ENCODE measurements around the gene PIK3R4. TPM values are rescaled to one million over a fixed set of nuclear protein-coding genes. Genes with fewer than 3 reads are reported as not detected.

PIK3R4 gene
- total RNA-seq, 1 experiment from 2014 or later = 33.9 TPM

DNA sequence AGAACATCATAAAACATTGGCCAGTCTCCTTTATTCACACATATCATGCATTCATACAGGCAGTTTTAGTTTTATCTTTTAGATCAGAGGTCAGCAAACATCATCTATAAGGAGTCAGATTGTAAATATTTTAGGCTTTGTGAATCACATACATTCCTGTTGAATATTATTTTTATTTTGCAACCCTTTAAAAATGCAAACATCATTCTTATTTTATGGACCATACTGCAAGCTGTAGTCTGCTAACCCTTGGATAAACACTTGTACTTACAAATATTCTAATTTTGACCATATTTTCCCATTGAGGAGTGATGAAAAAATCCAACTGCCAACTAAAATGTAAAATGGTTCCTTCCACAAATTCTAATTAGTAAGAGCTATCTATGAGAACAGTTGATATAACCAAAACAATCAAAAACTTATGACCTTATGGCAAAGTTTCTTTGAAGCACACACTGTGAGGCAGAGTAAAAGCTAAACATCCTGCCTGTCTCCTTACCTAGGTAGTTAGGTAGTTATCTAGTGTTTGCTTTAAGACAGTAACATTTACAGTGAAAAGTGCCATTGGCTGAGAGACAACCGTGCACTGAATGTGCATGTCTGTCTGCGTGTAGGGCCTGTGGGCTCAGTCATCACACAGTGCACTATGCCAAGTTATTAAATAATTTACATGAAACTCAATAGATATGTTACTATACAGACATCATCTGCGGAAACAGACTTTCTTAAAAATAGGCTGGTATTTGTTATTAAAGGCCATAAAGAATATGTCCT is 57.7 kb downstream of the PIK3R4 start:
- DNase-seq (ENCODE audit: low read depth) = no peak

DNA sequence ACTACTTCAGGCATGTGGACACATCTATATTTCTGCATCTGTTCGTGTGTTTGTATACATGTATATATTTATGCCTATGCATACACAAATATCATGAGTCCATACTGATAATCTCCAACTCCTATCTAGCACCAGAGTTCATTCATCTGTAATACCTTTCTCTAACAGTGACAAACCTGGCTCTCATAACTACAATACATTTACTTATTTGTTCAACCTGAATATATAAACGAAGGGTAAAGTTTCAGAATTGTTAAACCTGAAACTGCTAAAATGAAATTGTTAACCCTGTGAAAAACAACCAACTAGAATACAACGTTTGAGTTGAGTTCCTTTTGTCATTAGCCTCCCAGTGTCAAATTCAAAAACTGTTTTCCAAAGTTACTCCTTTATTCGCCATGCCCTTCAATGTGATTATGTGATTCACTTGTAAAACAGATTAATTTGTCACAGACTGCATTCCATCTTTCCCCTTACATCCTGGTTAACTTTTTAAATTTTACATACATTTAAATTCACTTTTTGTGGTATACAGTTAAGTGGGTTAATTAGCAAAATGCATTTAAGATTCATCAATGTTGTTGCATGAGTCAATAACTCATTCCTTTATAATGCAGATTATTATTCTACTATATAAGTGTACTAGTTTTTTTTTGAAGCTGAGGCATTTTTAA is 58.5 kb downstream of the PIK3R4 start:
- DNase-seq (ENCODE audit: low read depth) = no peak

DNA sequence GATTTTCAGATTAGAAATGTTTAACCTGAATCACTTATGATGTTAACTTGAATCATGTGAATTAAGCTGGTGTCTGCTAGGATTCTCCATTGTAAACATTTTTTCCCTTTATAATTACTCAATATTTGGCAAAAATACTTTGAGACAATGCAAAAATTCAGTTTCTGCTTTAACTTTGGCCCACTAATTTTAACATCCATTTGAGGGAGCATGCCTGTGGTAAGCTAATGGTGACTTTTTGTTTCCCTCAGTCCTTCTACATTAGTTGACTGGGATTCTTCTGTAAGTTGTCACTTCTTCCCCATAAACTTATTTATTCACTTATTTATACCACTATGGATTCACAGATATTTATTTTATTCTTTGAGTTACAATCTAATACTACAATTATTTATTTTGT is 59.3 kb downstream of the PIK3R4 start:
- DNase-seq (ENCODE audit: low read depth) = no peak

DNA sequence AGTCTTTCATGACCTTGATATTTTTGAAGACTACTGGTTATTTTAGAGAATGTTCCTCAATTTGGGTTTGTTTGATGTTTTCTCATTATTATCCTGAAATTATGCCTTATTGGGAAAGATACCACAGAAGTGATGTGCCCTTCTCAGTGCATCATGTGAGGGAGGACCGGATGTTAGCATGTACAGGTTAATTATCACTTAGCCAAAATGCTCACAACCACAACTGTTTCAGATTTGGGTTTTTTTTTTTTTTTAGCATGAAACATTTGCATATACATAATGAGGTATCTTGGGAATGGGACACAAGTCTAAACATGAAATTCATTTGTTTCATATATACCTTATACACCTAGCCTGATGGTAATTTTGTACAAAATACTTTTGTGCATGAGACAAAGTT is 59.8 kb downstream of the PIK3R4 start:
- DNase-seq (ENCODE audit: low read depth) = no peak

DNA sequence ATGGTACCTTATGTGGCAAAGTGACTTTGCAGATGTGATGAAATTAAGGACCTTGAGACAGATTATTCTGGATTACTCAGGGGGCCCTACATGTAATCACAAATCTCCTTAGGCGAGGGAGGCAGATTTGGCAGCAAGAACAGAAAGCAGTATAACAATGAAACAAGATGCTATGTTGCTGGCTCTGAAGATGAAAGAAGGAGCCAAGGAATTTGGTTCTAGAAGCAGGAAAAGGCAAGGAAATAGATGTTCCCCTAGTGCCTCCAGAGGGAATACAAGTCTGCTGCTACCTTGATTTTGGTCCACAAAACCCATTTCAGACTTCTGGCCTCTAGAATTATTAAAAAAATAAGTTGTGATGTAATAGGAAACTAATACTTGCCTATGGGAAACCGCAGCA is 64.5 kb downstream of the PIK3R4 start:
- DNase-seq (ENCODE audit: low read depth) = no peak

DNA sequence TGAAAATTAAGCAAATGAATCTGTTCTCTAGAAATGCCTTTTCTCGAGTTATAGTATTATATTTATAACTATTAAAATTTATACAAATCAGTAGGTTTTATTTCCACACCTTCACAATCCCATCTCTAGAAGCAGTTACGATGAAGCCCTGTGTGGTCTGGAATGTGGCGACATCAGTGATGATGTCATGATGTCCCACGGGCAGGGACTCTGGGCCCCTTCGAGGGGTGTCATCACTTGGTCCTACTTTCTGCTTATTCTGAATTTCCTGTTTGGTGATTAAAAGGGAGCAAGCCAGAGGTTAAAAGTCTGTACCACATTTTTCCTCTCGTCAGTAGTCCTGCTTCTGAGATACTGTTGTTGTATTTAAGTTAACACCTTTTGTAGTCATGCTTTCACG is 67.4 kb downstream of the PIK3R4 start:
- no peak for DNase-seq (ENCODE audit: low read depth)

DNA sequence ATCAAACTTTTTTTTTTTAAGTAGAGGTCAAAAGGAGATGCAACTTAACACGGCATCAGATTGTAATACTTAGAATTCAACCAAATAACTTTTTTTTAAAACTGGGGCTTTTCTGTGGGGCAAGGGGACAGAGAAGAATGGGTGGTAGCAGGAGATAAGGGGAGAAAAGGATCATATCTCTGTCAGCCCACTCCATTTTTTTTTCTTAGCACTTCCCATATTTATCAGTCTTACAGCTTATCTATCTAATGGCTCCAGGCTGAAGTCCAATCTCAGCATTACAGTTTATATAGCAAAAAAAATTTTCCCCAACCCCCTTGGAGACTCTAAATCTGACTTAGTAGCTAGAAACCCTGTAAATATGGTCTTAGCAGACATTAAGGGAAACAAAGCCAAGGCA is 69.3 kb downstream of the PIK3R4 start:
- DNase-seq (ENCODE audit: low read depth) = no peak

DNA sequence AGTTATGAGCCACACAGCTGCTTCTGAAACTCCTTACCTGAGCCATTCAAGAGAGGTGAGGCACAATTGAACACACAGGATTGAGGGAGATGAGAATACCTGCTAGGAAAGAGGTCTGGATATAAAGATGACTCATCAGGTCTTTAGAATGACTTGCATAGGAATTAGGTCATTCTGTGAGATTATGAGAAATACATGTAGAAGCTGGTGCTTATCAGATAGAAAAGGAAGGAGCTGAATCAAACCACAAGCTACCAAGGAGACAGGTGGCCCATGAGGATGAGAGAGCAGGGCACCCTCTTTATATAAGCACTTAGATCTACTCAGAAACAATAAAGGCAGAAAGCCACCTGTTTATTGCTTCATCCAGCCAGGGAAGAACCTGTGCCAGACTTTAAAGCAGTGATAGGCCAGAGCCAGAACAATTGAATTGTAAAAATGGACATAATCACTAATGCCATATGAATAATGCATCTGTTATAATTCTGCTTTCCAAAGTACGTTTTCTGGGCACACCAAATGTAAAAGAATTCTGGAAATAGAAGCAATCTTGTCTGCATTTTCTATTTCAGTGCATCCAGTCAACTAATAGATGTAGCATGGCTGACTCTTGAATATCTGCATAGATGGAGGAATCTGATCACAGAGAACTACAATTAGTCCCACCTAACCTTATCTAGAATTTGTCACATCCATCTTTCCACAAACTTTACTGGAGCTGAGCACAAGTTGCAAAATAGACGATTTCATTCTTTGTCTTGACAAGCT is 74.9 kb downstream of the PIK3R4 start:
- DNase-seq (ENCODE audit: low read depth) = no peak

DNA sequence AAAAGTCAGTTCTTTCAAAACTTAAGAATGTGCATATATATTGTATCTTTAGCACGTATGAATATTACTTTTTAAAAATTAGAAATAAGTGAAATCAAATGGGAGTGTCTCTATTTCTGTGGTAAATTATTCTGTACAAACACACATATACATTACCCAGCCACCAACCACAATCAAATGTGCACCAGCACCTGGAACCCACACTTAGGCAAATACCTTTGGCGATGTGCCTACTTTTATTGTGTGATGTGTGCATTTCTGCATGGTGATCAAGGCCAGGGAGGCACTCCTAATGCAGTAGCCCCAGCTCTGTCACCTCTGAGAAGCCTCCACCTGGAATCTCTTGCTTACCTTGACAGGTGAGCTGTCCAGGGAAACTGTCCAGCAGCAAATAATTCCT is 76.9 kb downstream of the PIK3R4 start:
- DNase-seq (ENCODE audit: low read depth) = no peak

DNA sequence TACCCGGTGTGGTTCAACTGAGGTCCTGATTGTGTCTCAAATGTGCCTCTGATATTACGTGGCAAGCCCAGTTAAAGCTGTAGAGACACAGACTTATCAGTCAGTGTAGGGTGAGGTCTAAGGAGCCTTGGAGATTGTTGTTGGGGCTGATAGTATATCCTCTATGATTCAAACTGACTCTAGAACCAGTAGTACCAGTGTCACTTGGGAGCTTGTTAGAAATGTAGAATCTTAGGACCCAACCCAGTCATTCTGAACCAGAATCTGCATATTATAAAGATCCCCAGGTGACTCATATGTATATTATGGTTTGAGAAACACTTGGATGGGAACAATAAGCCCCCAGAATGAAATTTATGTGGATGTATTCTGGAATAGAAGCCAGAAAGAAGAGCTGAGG is 83.5 kb downstream of the PIK3R4 start:
- no peak for DNase-seq (ENCODE audit: low read depth)

DNA sequence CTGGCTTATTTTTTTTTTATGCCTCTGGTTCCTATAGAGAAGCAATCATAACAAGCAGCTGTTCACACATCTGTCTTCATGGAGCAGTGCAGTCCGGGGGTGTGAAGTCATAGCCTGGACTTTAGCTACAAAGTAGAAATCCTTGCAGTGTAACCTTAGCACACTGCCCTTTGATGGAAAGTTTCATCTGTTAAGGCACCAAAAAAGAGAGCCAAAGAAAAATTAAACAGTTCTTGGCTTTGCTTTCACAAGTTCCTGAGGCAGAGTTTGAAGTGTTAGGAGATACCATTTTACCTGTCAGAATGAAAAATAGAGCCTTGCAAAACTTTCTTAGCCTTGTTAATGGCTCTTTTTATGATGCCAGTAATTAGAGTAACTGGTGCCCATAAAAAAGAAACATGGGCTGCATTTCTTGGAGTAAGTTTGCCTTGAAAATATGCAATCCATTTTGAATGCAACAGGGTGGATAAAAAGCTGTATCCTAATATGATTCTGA is 84.1 kb downstream of the PIK3R4 start:
- DNase-seq (ENCODE audit: low read depth) = peak; percentile 37

DNA sequence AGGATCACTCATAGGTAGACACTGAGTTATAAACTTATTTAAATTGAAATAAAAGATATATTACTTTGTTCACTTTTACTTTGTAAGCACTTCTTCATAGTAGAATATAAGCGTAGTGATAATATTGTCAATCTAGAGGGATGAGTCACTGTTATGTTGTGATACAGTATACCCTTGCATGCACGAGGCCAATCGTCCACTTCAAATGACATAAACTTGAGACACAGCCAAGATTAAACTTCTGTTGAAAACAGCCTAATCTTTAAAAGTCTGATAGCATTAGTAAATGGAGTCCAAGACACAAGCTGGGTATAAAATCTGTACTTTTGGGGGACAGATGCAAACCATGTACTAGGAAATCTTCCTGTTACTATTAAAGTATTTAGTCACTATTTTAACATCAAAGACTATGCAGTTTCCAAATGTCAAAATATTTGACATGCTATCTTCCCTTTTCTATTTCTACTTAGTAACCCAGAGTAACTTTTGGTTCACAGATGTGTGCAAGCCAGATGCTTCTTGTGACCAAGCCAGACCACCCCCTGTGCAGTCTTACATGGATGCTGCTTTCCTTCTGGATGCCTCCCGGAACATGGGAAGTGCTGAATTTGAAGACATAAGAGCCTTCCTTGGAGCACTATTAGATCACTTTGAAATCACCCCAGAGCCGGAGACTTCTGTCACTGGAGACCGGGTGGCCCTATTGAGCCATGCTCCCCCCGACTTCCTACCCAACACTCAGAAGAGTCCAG is 85.3 kb downstream of the PIK3R4 start:
- peak; percentile 12 for DNase-seq (ENCODE audit: low read depth)

DNA sequence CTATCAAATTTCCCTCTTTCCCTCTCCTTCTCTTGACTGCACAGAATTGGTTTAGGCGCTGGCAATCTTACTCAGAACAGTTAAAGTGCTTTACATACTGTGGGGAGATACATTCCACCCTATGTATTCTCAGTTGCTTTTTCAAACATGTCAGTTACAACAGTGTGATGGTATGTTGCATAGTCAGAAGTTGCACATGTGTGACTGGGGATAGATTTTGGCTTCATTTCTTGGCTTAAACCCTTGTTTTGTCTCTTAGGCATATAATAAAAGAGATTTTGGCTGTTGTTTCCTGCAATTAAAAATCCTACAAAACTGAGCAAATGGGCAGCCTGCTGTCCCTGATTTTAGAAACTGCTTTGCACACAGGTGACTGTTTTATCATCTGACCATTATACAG is 86.7 kb downstream of the PIK3R4 start:
- DNase-seq (ENCODE audit: low read depth) = no peak

DNA sequence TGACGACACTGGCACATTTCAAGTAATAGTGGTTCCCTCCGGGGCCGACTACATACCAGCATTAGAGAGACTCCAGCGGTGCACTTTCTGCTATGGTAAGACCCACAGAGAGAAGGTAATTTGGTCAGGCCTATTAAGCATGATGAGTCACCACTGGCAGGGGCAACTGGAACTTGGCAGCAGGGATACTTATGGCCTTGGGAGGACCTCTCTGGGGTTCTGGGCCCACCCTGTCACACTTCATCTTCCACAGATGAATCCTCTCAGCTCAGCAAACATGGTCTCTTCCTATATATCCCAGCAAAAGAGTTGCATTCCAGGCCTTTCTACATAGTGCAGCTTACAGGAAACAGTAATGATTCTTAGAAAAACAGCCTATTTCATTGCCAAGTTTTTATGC is 88.0 kb downstream of the PIK3R4 start:
- DNase-seq (ENCODE audit: low read depth) = peak; percentile 35

DNA sequence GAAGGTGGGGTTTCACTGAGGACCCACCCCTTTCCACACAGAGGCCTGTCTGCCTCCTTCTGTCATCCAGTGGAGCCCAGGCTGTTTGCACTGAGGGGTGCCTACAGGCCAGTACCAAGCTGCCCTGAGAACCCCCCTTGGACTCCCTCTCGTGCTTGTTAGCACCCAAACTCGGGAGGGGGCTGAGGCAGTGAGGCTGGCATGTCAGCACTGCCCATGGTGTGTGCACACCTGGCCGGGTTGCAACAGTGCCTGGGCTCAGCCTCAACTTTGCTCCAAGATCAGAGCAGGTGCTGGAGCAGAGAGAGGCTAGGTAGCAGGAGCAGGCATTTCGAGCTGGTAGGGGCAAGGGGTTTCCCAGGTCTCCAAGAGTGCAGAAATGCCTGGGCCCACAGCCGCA is 90.0 kb downstream of the PIK3R4 start:
- DNase-seq (ENCODE audit: low read depth) = no peak

DNA sequence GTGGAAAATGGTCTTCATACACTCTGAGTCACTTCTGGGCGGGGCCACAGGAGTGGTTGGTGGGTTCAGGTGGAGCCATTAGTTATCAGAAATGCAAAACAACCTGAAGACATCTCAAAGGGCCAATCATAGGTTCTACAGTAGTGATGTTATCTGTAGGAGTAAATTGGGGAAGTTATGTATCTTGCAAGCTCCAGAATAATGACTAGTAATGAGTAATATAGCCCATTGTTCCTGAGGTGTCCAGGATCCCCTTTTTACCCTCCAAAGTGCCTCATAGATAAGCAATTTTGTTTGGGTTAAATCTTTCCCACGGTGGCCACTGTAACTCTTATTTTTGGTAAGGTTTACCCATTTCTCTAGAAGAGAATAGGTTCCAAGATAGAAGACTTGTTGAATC is 91.7 kb downstream of the PIK3R4 start:
- no peak for DNase-seq (ENCODE audit: low read depth)

DNA sequence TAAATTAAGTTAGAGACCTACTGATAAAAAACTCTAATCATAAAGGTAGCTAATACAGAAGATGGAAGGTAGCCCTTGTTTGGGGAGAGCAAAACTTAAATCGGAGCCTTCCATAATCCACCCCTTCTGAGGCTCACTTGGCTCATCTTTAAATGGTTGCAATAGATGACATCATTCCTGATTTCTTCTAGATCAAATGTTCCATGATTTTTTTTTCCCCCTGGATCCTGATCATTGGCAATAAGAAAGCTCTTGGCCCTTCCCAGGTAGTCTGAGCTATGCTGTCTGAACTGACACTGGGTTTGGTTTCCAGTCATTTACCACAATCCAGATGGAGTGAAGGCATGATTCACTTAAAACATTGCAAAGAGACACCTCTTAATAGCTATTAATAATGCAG is 92.5 kb downstream of the PIK3R4 start:
- DNase-seq (ENCODE audit: low read depth) = no peak

DNA sequence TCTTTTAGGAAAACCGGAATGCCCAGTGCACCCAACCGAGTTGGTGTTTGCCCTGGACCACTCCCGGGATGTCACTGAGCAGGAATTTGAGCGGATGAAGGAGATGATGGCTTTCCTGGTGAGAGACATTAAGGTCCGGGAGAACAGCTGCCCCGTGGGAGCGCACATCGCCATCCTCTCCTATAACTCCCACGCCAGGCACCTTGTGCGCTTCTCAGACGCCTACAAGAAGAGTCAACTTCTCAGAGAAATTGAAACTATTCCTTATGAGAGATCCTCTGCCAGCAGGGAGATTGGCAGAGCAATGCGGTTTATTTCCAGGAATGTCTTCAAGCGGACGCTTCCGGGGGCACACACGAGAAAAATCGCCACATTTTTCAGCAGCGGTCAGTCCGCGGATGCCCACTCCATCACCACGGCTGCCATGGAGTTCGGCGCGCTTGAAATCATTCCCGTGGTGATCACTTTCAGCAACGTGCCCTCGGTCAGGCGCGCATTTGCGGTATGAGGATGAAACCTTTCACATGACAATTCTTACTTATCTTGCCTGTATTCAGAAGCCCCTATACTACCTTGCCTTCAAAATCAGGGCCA is 97.5 kb downstream of the PIK3R4 start:
- DNase-seq (ENCODE audit: low read depth) = no peak

DNA sequence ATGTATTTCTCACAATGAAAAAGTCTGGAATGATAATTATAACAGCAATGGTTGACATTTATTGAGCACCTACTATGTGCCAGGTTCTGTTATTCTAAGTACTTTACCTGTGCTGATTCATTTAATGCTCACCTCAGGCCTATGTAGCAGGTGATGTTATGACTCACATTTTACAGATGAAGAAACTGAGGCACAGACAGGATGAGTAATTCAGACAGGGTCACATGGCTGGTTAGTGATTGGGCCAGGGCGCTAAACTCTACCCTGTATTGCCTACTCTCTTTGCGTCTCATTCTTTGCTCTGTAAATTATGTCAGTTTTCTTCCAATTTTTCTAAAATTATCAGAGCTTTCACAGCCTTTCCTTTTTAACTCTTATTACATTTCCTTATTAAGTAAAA is 98.3 kb downstream of the PIK3R4 start:
- no peak for DNase-seq (ENCODE audit: low read depth)

DNA sequence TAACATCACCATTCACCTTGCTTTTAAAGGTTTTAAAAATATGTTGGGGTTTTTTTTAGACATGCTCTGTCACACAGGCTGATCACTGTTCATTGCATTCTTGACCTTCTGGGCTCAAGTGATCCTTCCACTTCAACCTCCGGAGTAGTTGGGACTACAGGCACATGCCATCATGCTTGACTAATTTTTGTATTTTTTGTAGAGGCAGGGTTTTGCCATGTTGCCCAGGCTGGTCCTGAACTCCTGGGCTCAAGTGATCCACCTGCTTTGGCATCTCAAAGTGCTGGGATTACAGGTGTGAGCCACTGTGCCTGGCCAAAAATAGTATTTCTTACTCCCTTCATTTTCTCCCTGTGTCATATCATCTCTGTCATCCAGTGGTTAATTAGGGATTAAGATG is 101.4 kb downstream of the PIK3R4 start:
- no peak for DNase-seq (ENCODE audit: low read depth)

DNA sequence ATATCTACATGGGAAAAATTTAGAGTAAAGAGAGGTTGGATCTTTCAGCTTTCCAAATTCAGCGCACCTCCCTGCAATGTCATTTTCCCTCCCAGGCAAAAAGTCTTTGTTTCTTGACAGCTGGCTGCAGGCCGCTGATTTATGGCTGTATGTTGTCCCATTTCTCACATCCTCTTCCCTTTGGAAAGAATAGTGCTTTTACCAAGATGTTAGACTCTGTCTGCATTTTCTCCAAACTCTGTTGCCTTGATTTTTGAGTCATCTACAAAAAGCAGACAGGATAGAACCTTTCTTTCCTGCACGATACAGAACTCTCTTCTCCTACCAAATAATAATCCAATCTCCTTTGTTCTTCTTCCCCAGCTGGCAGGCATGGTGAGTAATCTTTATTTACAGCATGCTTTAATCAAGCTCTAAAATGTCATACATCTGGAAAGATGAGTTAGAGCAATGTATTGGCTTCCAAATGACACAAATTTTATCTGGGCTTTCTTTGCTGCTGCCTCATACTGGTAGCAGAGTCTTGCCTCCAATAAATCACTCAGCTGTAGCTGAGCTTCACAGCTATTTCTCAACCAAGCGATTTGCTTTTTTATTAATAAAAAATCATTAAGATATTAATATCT is 101.9 kb downstream of the PIK3R4 start:
- DNase-seq (ENCODE audit: low read depth) = no peak
